NCI-H1092 (cell line): ENCODE data around the gene C17orf100.
"Not testable (repeated sequence)": the region's sequence is repeated elsewhere in the genome, so short reads cannot be mapped to it uniquely, and the experiment has no call there.

ENCODE experiments used
- DNase-seq: peaks from one replicate; lab custom pipeline; 2025; lab: John Stamatoyannopoulos, UW

The C17orf100 gene

GRCh38 chr17:6641247-6641863 lies 10.2 kb upstream of the C17orf100 start:
- DNase-seq, result no peak

GRCh38 chr17:6642592-6642991 lies 9.0 kb upstream of the C17orf100 start:
- no peak for DNase-seq

GRCh38 chr17:6643451-6644125 lies 8.0 kb upstream of the C17orf100 start:
- DNase-seq, result no peak

GRCh38 chr17:6648181-6648580 lies 3.4 kb upstream of the C17orf100 start:
- DNase-seq, result no peak

GRCh38 chr17:6651919-6652452 lies 424 bp downstream of the C17orf100 start:
- DNase-seq, result no peak

- peak; percentile 16 for DNase-seq
Observed at GRCh38 chr17:6654841-6655731, 3.5 kb downstream of the C17orf100 start.

GRCh38 chr17:6655732-6656361 lies 4.3 kb downstream of the C17orf100 start:
- DNase-seq, result not testable (repeated sequence)

GRCh38 chr17:6656797-6657632 lies 5.5 kb downstream of the C17orf100 start:
- DNase-seq, result not testable (repeated sequence)

GRCh38 chr17:6657633-6658287 lies 6.2 kb downstream of the C17orf100 start:
- no peak for DNase-seq

GRCh38 chr17:6658411-6658810 lies 6.8 kb downstream of the C17orf100 start:
- DNase-seq, result not testable (repeated sequence)

GRCh38 chr17:6660101-6660500 lies 8.5 kb downstream of the C17orf100 start:
- no peak for DNase-seq

- no peak for DNase-seq
Observed at GRCh38 chr17:6660805-6661463, 9.4 kb downstream of the C17orf100 start.

GRCh38 chr17:6661464-6661848 lies 9.9 kb downstream of the C17orf100 start:
- no peak for DNase-seq

- DNase-seq, result not testable (repeated sequence)
Observed at GRCh38 chr17:6663200-6663599, 11.6 kb downstream of the C17orf100 start.

GRCh38 chr17:6666077-6666521 lies 14.5 kb downstream of the C17orf100 start:
- DNase-seq, result peak; percentile 25

GRCh38 chr17:6666557-6666956 lies 15.0 kb downstream of the C17orf100 start:
- DNase-seq, result no peak

- DNase-seq, result no peak
Observed at GRCh38 chr17:6667516-6667915, 16.0 kb downstream of the C17orf100 start.

- DNase-seq, result no peak
Observed at GRCh38 chr17:6668219-6668618, 16.7 kb downstream of the C17orf100 start.

GRCh38 chr17:6668727-6669425 lies 17.3 kb downstream of the C17orf100 start:
- DNase-seq, result no peak
